GM12801 (cell line): ENCODE results near the gene ZNF280A.

Source experiments
- CTCF ChIP-seq: IDR thresholded peaks from one replicate; pipeline ENCODE4 v1.5.1; 2011; ENCODE audit warnings: control low read depth; ENCODE audit not compliant: insufficient read length; ENCODE audit errors: extremely low read depth

Gene ZNF280A

GRCh38 chr22:22528780-22529179, 8.7 kb upstream of the ZNF280A start:
- no peak for TF ChIP-seq CTCF

GRCh38 chr22:22527312-22527711, 7.2 kb upstream of the ZNF280A start:
- no peak for TF ChIP-seq CTCF

GRCh38 chr22:22526125-22526912, 6.2 kb upstream of the ZNF280A start:
- TF ChIP-seq CTCF: no peak

- no peak for TF ChIP-seq CTCF
These were observed 3.4 kb upstream of the ZNF280A start for GRCh38 chr22:22523494-22523893.

- TF ChIP-seq CTCF: no peak
These were observed 1.6 kb upstream of the ZNF280A start for GRCh38 chr22:22521631-22522030.

- TF ChIP-seq CTCF: no peak
These were observed 865 bp upstream of the ZNF280A start for GRCh38 chr22:22520667-22521602.

- TF ChIP-seq CTCF: no peak
These were observed 479 bp downstream of the ZNF280A start for GRCh38 chr22:22519591-22519990.
